Pancreas (tissue), 10 donors: Measurements from ENCODE around the gene COL25A1. TPM values are rescaled to one million over a fixed set of nuclear protein-coding genes. Genes with fewer than 3 reads are reported as not detected.

Source experiments
- ATAC-seq, 4 donors: fragments of 200-7000 bp; cut with Tn5 transposase; one replicate each; pipeline versions ENCODE4 v1.8.0 to v1.9.1; 2020; ENCODE audit warnings: mild to moderate bottlenecking in 4 of 4, moderate library complexity in 4 of 4
- DNase-seq, 6 donors: peaks; one replicate each; pipeline ENCODE4 v3.0.0-alpha.2; 2020
- FAIRE-seq: peaks from 2 replicates; lab custom pipeline; 2012; peaks lifted over from hg19 to GRCh38; lab: Jason Lieb, UNC
- H3K27ac ChIP-seq, 4 donors: fragments of 200-600 bp; sonication (generic); 1 replicate in 3 of 4; 2 replicates in 1 of 4; pipeline versions ENCODE4 v1.5.0 to v1.8.0; 2020
- H3K27me3 ChIP-seq, 4 donors: fragments of 200-600 bp; one replicate each; pipeline ENCODE4 v1.8.0; 2021
- H3K36me3 ChIP-seq, 3 donors: fragments of 200-600 bp; sonication (generic) in 1 of 3; one replicate each; pipeline versions ENCODE4 v1.5.0 to v1.8.0; 2020 to 2021
- H3K4me1 ChIP-seq, 3 donors: fragments of 200-600 bp; one replicate each; pipeline ENCODE4 v1.8.0; 2021
- H3K4me3 ChIP-seq, 4 donors: fragments of 200-600 bp; sonication (generic) in 2 of 4; one replicate each; pipeline versions ENCODE4 v1.5.0 to v1.8.0; 2020 to 2021
- H3K9me3 ChIP-seq, 4 donors: fragments of 200-600 bp; one replicate each; pipeline ENCODE4 v1.8.0; 2021
- CTCF ChIP-seq, 4 donors: fragments of 200-600 bp; sonication (generic) in 3 of 4; IDR thresholded peaks; one replicate each; pipeline versions ENCODE4 v1.5.0 to v1.8.0; 2021; ENCODE audit warnings: antibody characterized with exemption in 4 of 4
- WGBS, 2 donors: extraction: QIAGEN DNeasy Blood & Tissue Kit; methylation state at CpG; one replicate each; pipeline ENCODE4 v1.1.7; 2013; 5-methylcytosine and 5-hydroxymethylcytosine counted together
- intact Hi-C, 3 donors: fragments of 100-400 bp; cut with DNase I; formaldehyde crosslinking; loops; one replicate each; pipeline versions ENCODE4 v1.11.1 to v1.14.2; 2022
- polyA plus RNA-seq, 2 donors: library from polyadenylated mRNA; stranded (reverse); fragments of 200-250 nt; gene quantifications; one replicate each; pipeline ENCODE4 v1.2.3, GENCODE V29; 2013
- total RNA-seq, 6 donors: library from RNA; stranded (reverse); fragmentation: NEBNext Ultra II Directional in 4 of 6; extraction: Animal tissue kit (Norgen Biotek cat#: 25700) in 4 of 6; gene quantifications; one replicate each; pipeline versions ENCODE4 v1.2.1 to v1.2.4, GENCODE V29; 2021 to 2023
- donor health status: healthy with polysubstance abuse.
- donor health status: DM: no; HTN: no; CAD: no; lungs with moderate emphysema.
- donor health status: DM: no; HTN: no; CAD: no.
- donor health status: control.
- donor health status: control.
- donor health status: Bipolar disorder and iron deficiency.
- donor health status: DM: yes; HTN: yes; CAD: no.
- donor health status: DM: no; HTN: no; CAD: no.
- donor health status: DM: no; HTN: no; CAD: no.
- donor health status: DM: yes; HTN: yes; CAD: no.

The COL25A1 gene
- total and polyA plus RNA-seq, 8 donors = 0.08 to 0.46 (median 0.22) TPM

- no peak for TF ChIP-seq CTCF (IDR thresholded peaks at IDR 0.05)
- Histone ChIP-seq H3K4me1 (peaks cover 0 to 9% (median 5%) of the 10 kb centered on the region in 3 donors), H3K27ac (no peak overlapping the region), H3K4me3 (no peak overlapping the region), H3K36me3 (no peaks in the 10 kb centered on the region), H3K9me3 (no peaks in the 10 kb centered on the region), H3K27me3 (no peaks in the 10 kb centered on the region)
- DNase-seq (no peak), ATAC-seq (no peak), FAIRE-seq (no peak)
- intact Hi-C loops = no loop called here
These were observed 522.5 kb downstream of the COL25A1 start for GRCh38 chr4:108779958-108780357.

- peaks cover 0 to 9% (median 0%) of the 10 kb centered on the region in 3 donors for H3K4me1 ChIP-seq
- ATAC-seq = no peak
- H3K27ac ChIP-seq = no peak overlapping the region
- DNase-seq = no peak
- no peak overlapping the region for H3K4me3 ChIP-seq
- FAIRE-seq = no peak
- WGBS, 2 donors = 88 to 89% methylated on average over 2 of the region's 2 CpGs
- H3K36me3 ChIP-seq = no peaks in the 10 kb centered on the region
- H3K27me3 ChIP-seq = no peaks in the 10 kb centered on the region
- no peak for TF ChIP-seq CTCF (IDR thresholded peaks at IDR 0.05)
- H3K9me3 ChIP-seq = no peaks in the 10 kb centered on the region
- intact Hi-C loops = no loop called here
These were observed 525.1 kb downstream of the COL25A1 start for GRCh38 chr4:108777388-108777787.

- DNase-seq (no peak), FAIRE-seq (no peak), ATAC-seq (no peak)
- Histone ChIP-seq H3K27ac (no peak overlapping the region), H3K4me3 (no peak overlapping the region), H3K9me3 (no peaks in the 10 kb centered on the region), H3K27me3 (no peaks in the 10 kb centered on the region), H3K36me3 (no peaks in the 10 kb centered on the region), H3K4me1 (peaks cover 0 to 9% (median 0%) of the 10 kb centered on the region in 3 donors)
- 90 to 96% methylated on average over 5 of the region's 5 CpGs for WGBS, 2 donors
- TF ChIP-seq CTCF (IDR thresholded peaks at IDR 0.05) = no peak
- intact Hi-C loops = no loop called here
These were observed 526.5 kb downstream of the COL25A1 start for GRCh38 chr4:108775921-108776320.

- TF ChIP-seq CTCF (IDR thresholded peaks at IDR 0.05) = peak in 2 of 4 donors; percentile 26
- no peak overlapping the region for H3K4me3 ChIP-seq
- FAIRE-seq = no peak
- ATAC-seq = peak; percentile 98 to 100 (median 99)
- peak; percentile 66 to 86 (median 78) for DNase-seq
- no peak overlapping the region for H3K27ac ChIP-seq
- WGBS, 2 donors = 48 to 49% methylated on average over 5 of the region's 5 CpGs
- peaks cover 0 to 9% (median 0%) of the 10 kb centered on the region in 3 donors for H3K4me1 ChIP-seq
- no peaks in the 10 kb centered on the region for H3K27me3 ChIP-seq
- H3K36me3 ChIP-seq = no peaks in the 10 kb centered on the region
- intact Hi-C loops = no loop called here
- no peaks in the 10 kb centered on the region for H3K9me3 ChIP-seq
These were observed 527.5 kb downstream of the COL25A1 start for GRCh38 chr4:108774809-108775530.

GRCh38 chr4:108772402-108772801, 530.1 kb downstream of the COL25A1 start:
- FAIRE-seq = no peak

More at GRCh38 chr4:108772402-108772801, 530.1 kb downstream of the COL25A1 start:
- Histone ChIP-seq H3K4me1 (peaks cover 0 to 9% (median 0%) of the 10 kb centered on the region in 3 donors), H3K4me3 (no peak overlapping the region), H3K36me3 (no peaks in the 10 kb centered on the region), H3K27me3 (no peaks in the 10 kb centered on the region), H3K27ac (no peak overlapping the region), H3K9me3 (no peaks in the 10 kb centered on the region)
- intact Hi-C loops = no loop called here
- ATAC-seq = no peak
- no peak for TF ChIP-seq CTCF (IDR thresholded peaks at IDR 0.05)
- WGBS, 2 donors = 67% methylated on average over 7 of the region's 7 CpGs
- no peak for DNase-seq
